Adrenal gland (tissue), 5 donors: ENCODE results near the gene KLC1.

Source experiments
- CTCF ChIP-seq, 6 experiments: fragments of 450-650 bp in 4 of 6; fragments of 200-600 bp in 2 of 6; sonication (generic) in 1 of 6; IDR thresholded peaks; 1 replicate in 5 of 6; 2 replicates in 1 of 6; pipeline versions ENCODE4 v1.5.1 to v1.8.0; 2016 to 2021; ENCODE audit warnings: antibody characterized with exemption in 6 of 6, mild to moderate bottlenecking in 2 of 6, moderate library complexity in 1 of 6
- POLR2A ChIP-seq, 2 donors: fragments of 450-650 bp; IDR thresholded peaks; one replicate each; pipeline ENCODE4 v1.6.1; 2017; ENCODE audit warnings: antibody characterized with exemption in 2 of 2, mild to moderate bottlenecking in 2 of 2, moderate library complexity in 1 of 2
- donor health status: DM: no; HTN: no; CAD: no.

GRCh38 chr14:103624860-103625259 is 4.2 kb upstream of the KLC1 start:
- TF ChIP-seq CTCF (IDR thresholded peaks at IDR 0.05) (no peak), POLR2A (IDR thresholded peaks at IDR 0.05) (no peak)
